Measurements from ENCODE around the gene FANK1.
"Not testable (repeated sequence)": the region's sequence is repeated elsewhere in the genome, so short reads cannot be mapped to it uniquely, and the experiment has no call there.

FANK1 gene

GRCh38 chr10:125889441-125889840 is 6.9 kb upstream of the FANK1 start:
- DNase-seq (ENCODE audit: low read depth in 2 of 2), result not testable (repeated sequence)

GRCh38 chr10:125892402-125892801 is 4.0 kb upstream of the FANK1 start:
- DNase-seq (ENCODE audit: low read depth in 2 of 2), result not testable (repeated sequence)

- not testable (repeated sequence) for DNase-seq (ENCODE audit: low read depth in 2 of 2)
These were observed 2.2 kb upstream of the FANK1 start for GRCh38 chr10:125894176-125894575.

- peak; percentile 14 to 47 for DNase-seq (ENCODE audit: low read depth in 2 of 2)
These were observed 955 bp upstream of the FANK1 start for GRCh38 chr10:125895130-125896087.

- not testable (repeated sequence) for DNase-seq (ENCODE audit: low read depth in 2 of 2)
These were observed 953 bp downstream of the FANK1 start for GRCh38 chr10:125897317-125897716.

GRCh38 chr10:125900963-125901362 is 4.6 kb downstream of the FANK1 start:
- not testable (repeated sequence) for DNase-seq (ENCODE audit: low read depth in 2 of 2)

- not testable (repeated sequence) for DNase-seq (ENCODE audit: low read depth in 2 of 2)
These were observed 6.8 kb downstream of the FANK1 start for GRCh38 chr10:125903135-125903640.

- DNase-seq (ENCODE audit: low read depth in 2 of 2), result not testable (repeated sequence)
These were observed 9.0 kb downstream of the FANK1 start for GRCh38 chr10:125905069-125905994.

GRCh38 chr10:125907598-125907997 is 11.2 kb downstream of the FANK1 start:
- DNase-seq (ENCODE audit: low read depth in 2 of 2), result not testable (repeated sequence)

- DNase-seq (ENCODE audit: low read depth in 2 of 2), result not testable (repeated sequence)
These were observed 12.4 kb downstream of the FANK1 start for GRCh38 chr10:125908813-125909212.

- not testable (repeated sequence) for DNase-seq (ENCODE audit: low read depth in 2 of 2)
These were observed 13.1 kb downstream of the FANK1 start for GRCh38 chr10:125909491-125909890.

GRCh38 chr10:125911145-125911544 is 14.8 kb downstream of the FANK1 start:
- DNase-seq (ENCODE audit: low read depth in 2 of 2), result no peak

- DNase-seq (ENCODE audit: low read depth in 2 of 2), result no peak
These were observed 15.6 kb downstream of the FANK1 start for GRCh38 chr10:125911990-125912389.

- not testable (repeated sequence) for DNase-seq (ENCODE audit: low read depth in 2 of 2)
These were observed 16.9 kb downstream of the FANK1 start for GRCh38 chr10:125913277-125913676.

- DNase-seq (ENCODE audit: low read depth in 2 of 2), result no peak
These were observed 20.6 kb downstream of the FANK1 start for GRCh38 chr10:125916977-125917376.

- not testable (repeated sequence) for DNase-seq (ENCODE audit: low read depth in 2 of 2)
These were observed 21.5 kb downstream of the FANK1 start for GRCh38 chr10:125917704-125918361.

- DNase-seq (ENCODE audit: low read depth in 2 of 2), result not testable (repeated sequence)
These were observed 25.4 kb downstream of the FANK1 start for GRCh38 chr10:125921643-125922306.

GRCh38 chr10:125925262-125925834 is 29.0 kb downstream of the FANK1 start:
- DNase-seq (ENCODE audit: low read depth in 2 of 2), result no peak

GRCh38 chr10:125926247-125926646 is 29.9 kb downstream of the FANK1 start:
- DNase-seq (ENCODE audit: low read depth in 2 of 2), result no peak

GRCh38 chr10:125927265-125927664 is 30.9 kb downstream of the FANK1 start:
- DNase-seq (ENCODE audit: low read depth in 2 of 2), result not testable (repeated sequence)
